Astrocyte (in vitro differentiated cells and primary cell): ENCODE results near the gene NIPAL3. TPM values are rescaled to one million over a fixed set of nuclear protein-coding genes. Genes with fewer than 3 reads are reported as not detected.
"Not testable (repeated sequence)": the region's sequence is repeated elsewhere in the genome, so short reads cannot be mapped to it uniquely, and the experiment has no call there.

ENCODE experiments used
- DNase-seq: peaks from one replicate; pipeline ENCODE4 v3.0.0-alpha.2; 2010; ENCODE audit warnings: low read depth
- FAIRE-seq: peaks from 2 replicates; lab custom pipeline; 2011; peaks lifted over from hg19 to GRCh38; lab: Jason Lieb, UNC
- H2AFZ ChIP-seq: 2 replicates; pipeline ENCODE4 v1.6.0; 2012; ENCODE audit warnings: low read depth, low read length, inconsistent platforms
- H3K27ac ChIP-seq: 2 replicates; pipeline ENCODE4 v1.5.1; 2011; ENCODE audit warnings: low read depth, low read length, inconsistent platforms
- H3K27me3 ChIP-seq: 2 replicates; pipeline ENCODE4 v1.6.0; 2011; ENCODE audit warnings: low read length, inconsistent platforms; ENCODE audit not compliant: insufficient read depth
- H3K36me3 ChIP-seq: 2 replicates; pipeline ENCODE4 v1.5.1; 2011; ENCODE audit warnings: low read length, inconsistent platforms; ENCODE audit not compliant: insufficient read depth
- H3K4me1 ChIP-seq: 2 replicates; pipeline ENCODE4 v1.5.1; 2011; ENCODE audit warnings: low read length, inconsistent platforms; ENCODE audit not compliant: insufficient read depth
- H3K4me2 ChIP-seq: 2 replicates; pipeline ENCODE4 v1.6.0; 2012; ENCODE audit warnings: low read length, inconsistent platforms
- H3K4me3 ChIP-seq: 2 replicates; pipeline ENCODE4 v1.5.1; 2011; ENCODE audit warnings: low read depth, mild to moderate bottlenecking, low read length, inconsistent platforms; ENCODE audit not compliant: insufficient read depth
- H3K79me2 ChIP-seq: 2 replicates; pipeline ENCODE4 v1.6.0; 2012; ENCODE audit warnings: mild to moderate bottlenecking, low read length, inconsistent platforms; ENCODE audit not compliant: insufficient read depth
- H3K9ac ChIP-seq: 2 replicates; pipeline ENCODE4 v1.6.0; 2012; ENCODE audit warnings: mild to moderate bottlenecking, low read length, inconsistent platforms
- H3K9me3 ChIP-seq: 2 replicates; pipeline ENCODE4 v1.5.1; 2012; ENCODE audit warnings: low read depth, mild to moderate bottlenecking, low read length, inconsistent platforms; ENCODE audit not compliant: insufficient read depth
- H4K20me1 ChIP-seq: 2 replicates; pipeline ENCODE4 v1.6.0; 2012; ENCODE audit warnings: low read length, inconsistent platforms; ENCODE audit not compliant: insufficient read depth
- H3K27ac Mint-ChIP-seq: one replicate; pipeline ENCODE4 v1.8.0; 2021; ENCODE audit warnings: mild to moderate bottlenecking, mixed read lengths; ENCODE audit not compliant: unreplicated experiment
- H3K27me3 Mint-ChIP-seq: one replicate; pipeline ENCODE4 v1.8.0; 2021; ENCODE audit warnings: low read depth, mixed read lengths; ENCODE audit not compliant: unreplicated experiment
- H3K36me3 Mint-ChIP-seq: one replicate; pipeline ENCODE4 v1.8.0; 2021; ENCODE audit warnings: low read depth, mixed read lengths; ENCODE audit not compliant: unreplicated experiment
- H3K4me1 Mint-ChIP-seq: one replicate; pipeline ENCODE4 v1.8.0; 2021; ENCODE audit warnings: low read depth, mixed read lengths; ENCODE audit not compliant: unreplicated experiment
- H3K4me3 Mint-ChIP-seq: one replicate; pipeline ENCODE4 v1.8.0; 2021; ENCODE audit warnings: mild to moderate bottlenecking, moderate library complexity, mixed read lengths; ENCODE audit not compliant: unreplicated experiment
- H3K9me3 Mint-ChIP-seq: one replicate; pipeline ENCODE4 v1.8.0; 2021; ENCODE audit warnings: mild to moderate bottlenecking, mixed read lengths; ENCODE audit not compliant: unreplicated experiment
- EZH2 ChIP-seq: IDR thresholded peaks from 2 replicates; pipeline ENCODE4 v1.6.1; 2012; ENCODE audit warnings: mild to moderate bottlenecking, low read length, inconsistent platforms; ENCODE audit not compliant: insufficient read depth
- total RNA-seq: library from RNA; stranded (reverse); gene quantifications from 2 replicates; pipeline ENCODE4 v1.2.1, GENCODE V29; 2021
- TF ChIP-seq, protein P1 (sequence below): IDR thresholded peaks from 2 replicates; pipeline ENCODE4 v1.5.1; 2011; ENCODE audit warnings: low read depth, mild to moderate bottlenecking, inconsistent platforms, low read length, moderate library complexity; ENCODE audit not compliant: insufficient read depth

The NIPAL3 gene
- total RNA-seq, 1 donor from 2014 or later = 47.2 TPM

- no peak for TF ChIP-seq EZH2
- TF ChIP-seq, protein P1, sequence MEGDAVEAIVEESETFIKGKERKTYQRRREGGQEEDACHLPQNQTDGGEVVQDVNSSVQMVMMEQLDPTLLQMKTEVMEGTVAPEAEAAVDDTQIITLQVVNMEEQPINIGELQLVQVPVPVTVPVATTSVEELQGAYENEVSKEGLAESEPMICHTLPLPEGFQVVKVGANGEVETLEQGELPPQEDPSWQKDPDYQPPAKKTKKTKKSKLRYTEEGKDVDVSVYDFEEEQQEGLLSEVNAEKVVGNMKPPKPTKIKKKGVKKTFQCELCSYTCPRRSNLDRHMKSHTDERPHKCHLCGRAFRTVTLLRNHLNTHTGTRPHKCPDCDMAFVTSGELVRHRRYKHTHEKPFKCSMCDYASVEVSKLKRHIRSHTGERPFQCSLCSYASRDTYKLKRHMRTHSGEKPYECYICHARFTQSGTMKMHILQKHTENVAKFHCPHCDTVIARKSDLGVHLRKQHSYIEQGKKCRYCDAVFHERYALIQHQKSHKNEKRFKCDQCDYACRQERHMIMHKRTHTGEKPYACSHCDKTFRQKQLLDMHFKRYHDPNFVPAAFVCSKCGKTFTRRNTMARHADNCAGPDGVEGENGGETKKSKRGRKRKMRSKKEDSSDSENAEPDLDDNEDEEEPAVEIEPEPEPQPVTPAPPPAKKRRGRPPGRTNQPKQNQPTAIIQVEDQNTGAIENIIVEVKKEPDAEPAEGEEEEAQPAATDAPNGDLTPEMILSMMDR = no peak
- peaks cover 6% of the 10 kb centered on the region for H3K4me1 ChIP-seq
- no peak for FAIRE-seq
- Mint-ChIP-seq H3K27ac (no peak overlapping the region), H3K27me3 (no peaks in the 10 kb centered on the region), H3K36me3 (peaks cover 34% of the 10 kb centered on the region), H3K9me3 (peaks cover 3% of the 10 kb centered on the region), H3K4me1 (peaks cover 8% of the 10 kb centered on the region), H3K4me3 (no peak overlapping the region)
- H3K9ac ChIP-seq = no peak overlapping the region
- no peak overlapping the region for H3K4me3 ChIP-seq
- no peak overlapping the region for H3K27ac ChIP-seq
- no peak overlapping the region for H3K4me2 ChIP-seq
- no peaks in the 10 kb centered on the region for H3K79me2 ChIP-seq
- DNase-seq = no peak
- H2AFZ ChIP-seq = no peak overlapping the region
- no peaks in the 10 kb centered on the region for H3K9me3 ChIP-seq
- H4K20me1 ChIP-seq = no peaks in the 10 kb centered on the region
- H3K36me3 ChIP-seq = no peaks in the 10 kb centered on the region
- no peaks in the 10 kb centered on the region for H3K27me3 ChIP-seq
Measured at GRCh38 chr1:24459551-24460266, 44.1 kb downstream of the NIPAL3 start.

DNA sequence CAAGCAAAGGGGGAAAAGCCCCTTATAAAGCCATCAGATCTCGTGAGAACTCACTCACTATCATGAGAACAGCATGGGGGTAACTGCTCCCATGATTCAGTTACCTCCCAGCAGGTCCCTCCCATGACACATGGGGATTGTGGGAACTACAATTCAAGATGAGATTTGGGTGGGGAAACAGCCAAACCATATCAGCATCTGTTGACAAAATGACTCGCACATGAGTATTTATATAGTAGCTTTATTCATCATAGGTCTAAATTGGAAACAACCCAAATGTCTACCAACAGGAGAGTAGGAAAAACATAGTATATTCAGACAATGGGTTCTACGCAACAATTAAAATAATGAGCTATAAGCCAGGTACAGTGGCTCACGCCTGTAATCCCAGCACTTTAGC is 46.5 kb downstream of the NIPAL3 start:
- Mint-ChIP-seq H3K4me1 (peaks cover 12% of the 10 kb centered on the region), H3K36me3 (peaks cover 26% of the 10 kb centered on the region)
- DNase-seq = peak; percentile 23
- H2AFZ ChIP-seq, H3K36me3 ChIP-seq, H3K9me3 Mint-ChIP-seq, H3K27me3 Mint-ChIP-seq, H3K79me2 ChIP-seq, FAIRE-seq, H3K27ac Mint-ChIP-seq, H3K27ac ChIP-seq, H3K9ac ChIP-seq, H3K4me3 Mint-ChIP-seq, H3K4me1 ChIP-seq, H3K4me3 ChIP-seq, H4K20me1 ChIP-seq, H3K27me3 ChIP-seq, H3K9me3 ChIP-seq, H3K4me2 ChIP-seq: not testable (repeated sequence)

GRCh38 chr1:24463776-24464735 is 48.5 kb downstream of the NIPAL3 start:
- DNase-seq (peak; percentile 16), FAIRE-seq (no peak)
- Histone ChIP-seq H2AFZ (no peak overlapping the region), H3K27me3 (no peaks in the 10 kb centered on the region), H3K4me1 (peaks cover 6% of the 10 kb centered on the region), H3K4me3 (no peak overlapping the region), H3K9me3 (no peaks in the 10 kb centered on the region), H3K79me2 (no peaks in the 10 kb centered on the region), H3K4me2 (peak overlapping the region; percentile 11), H3K36me3 (no peaks in the 10 kb centered on the region), H3K9ac (no peak overlapping the region), H4K20me1 (no peaks in the 10 kb centered on the region), H3K27ac (no peak overlapping the region)
- H3K4me1 Mint-ChIP-seq = peaks cover 15% of the 10 kb centered on the region
- H3K9me3 Mint-ChIP-seq = peaks cover 3% of the 10 kb centered on the region
- no peak overlapping the region for H3K27ac Mint-ChIP-seq
- H3K27me3 Mint-ChIP-seq = no peaks in the 10 kb centered on the region
- no peak for TF ChIP-seq EZH2
- TF ChIP-seq, protein P1 = no peak
- no peak overlapping the region for H3K4me3 Mint-ChIP-seq
- H3K36me3 Mint-ChIP-seq = peaks cover 29% of the 10 kb centered on the region
